ENCODE data around the gene CCDC12. TPM values are rescaled to one million over a fixed set of nuclear protein-coding genes. Genes with fewer than 3 reads are reported as not detected.

The CCDC12 gene
- total RNA-seq, 1 experiment from 2014 or later, result 47.3 TPM

DNA sequence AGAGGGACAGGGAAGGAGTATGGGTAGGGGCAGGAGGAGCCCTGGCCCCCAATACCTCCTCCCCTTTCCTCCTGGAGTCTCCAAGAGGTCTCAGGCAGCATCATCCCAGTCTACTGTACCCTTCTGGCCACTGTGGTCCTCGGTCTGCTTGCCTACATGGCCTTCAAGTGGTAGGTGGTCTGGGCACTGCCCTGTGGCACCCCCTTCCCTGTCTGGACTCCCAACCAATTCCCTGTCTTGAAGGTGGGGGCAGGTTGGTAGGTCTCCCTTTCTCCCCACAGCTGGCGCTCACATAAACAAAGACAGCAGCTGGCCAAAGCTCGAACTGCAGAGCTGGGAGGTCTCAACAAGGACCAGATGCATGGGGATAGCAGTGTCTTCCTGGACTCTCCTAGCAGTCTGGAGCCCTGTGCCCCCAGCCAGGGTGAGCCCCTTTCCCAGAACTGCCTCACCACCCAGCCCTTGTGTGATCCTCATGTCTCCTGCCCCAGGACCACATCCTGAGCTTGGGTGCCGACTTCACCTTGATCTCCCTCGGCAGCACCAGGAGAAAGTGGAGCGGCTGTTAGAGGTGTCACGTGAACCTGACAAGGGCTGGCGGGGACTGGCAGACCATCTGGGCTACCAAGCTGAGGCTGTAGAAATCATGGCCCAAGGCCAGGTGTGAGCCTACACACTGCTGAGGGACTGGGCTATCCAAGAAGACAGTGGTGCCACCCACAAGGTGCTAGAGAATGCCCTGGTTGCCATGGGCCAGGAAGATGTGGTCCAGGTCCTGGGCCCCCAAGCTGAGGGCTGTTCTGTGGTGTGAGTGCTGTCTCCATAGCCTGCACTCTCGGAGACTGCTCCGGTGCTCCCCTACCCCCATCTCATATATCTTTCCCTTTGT, 36.0 kb upstream of the CCDC12 start:
- no peak overlapping the region for H3K4me3 Mint-ChIP-seq (ENCODE audit: low read depth, unreplicated experiment)

DNA sequence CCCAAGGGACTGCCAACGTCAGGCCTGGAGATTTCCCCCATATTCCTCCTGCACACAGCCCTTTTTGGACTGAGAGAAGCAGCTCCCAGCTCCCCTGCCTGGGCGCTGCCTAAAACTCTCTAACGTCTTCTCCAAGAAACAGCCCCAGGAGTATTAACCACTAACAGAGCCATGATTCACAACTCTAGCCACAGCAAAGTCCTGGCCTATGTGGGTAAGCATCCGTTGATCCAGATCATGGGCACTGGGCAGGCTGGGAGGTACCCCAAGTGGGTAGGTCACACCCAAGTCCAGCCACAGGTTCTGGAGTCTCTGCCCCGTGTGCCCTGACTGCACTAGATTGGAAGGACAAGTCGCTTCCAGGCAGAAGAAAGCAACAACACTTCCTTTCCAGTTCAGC, 34.8 kb upstream of the CCDC12 start:
- H3K27me3 Mint-ChIP-seq (ENCODE audit: unreplicated experiment), result no peaks in the 10 kb centered on the region
- peaks cover 46% of the 10 kb centered on the region for H3K36me3 Mint-ChIP-seq (ENCODE audit: insufficient read depth, unreplicated experiment)
- no peaks in the 10 kb centered on the region for H3K9me3 Mint-ChIP-seq (ENCODE audit: low read depth, unreplicated experiment)
- no TSS peak for BruUV-seq (replicated peaks)
- DNase-seq, result no peak
- no peak overlapping the region for H3K4me3 Mint-ChIP-seq (ENCODE audit: low read depth, unreplicated experiment)
- H3K27ac Mint-ChIP-seq (ENCODE audit: unreplicated experiment), result no peak overlapping the region
- intact Hi-C loops (cut with micrococcal nuclease; ENCODE audit: unreplicated experiment), result no loop called here
- CTCF ChIA-PET, result no interaction called here
- no peaks in the 10 kb centered on the region for H3K4me1 Mint-ChIP-seq (ENCODE audit: low read depth, unreplicated experiment)
- TF ChIP-seq, protein P1, sequence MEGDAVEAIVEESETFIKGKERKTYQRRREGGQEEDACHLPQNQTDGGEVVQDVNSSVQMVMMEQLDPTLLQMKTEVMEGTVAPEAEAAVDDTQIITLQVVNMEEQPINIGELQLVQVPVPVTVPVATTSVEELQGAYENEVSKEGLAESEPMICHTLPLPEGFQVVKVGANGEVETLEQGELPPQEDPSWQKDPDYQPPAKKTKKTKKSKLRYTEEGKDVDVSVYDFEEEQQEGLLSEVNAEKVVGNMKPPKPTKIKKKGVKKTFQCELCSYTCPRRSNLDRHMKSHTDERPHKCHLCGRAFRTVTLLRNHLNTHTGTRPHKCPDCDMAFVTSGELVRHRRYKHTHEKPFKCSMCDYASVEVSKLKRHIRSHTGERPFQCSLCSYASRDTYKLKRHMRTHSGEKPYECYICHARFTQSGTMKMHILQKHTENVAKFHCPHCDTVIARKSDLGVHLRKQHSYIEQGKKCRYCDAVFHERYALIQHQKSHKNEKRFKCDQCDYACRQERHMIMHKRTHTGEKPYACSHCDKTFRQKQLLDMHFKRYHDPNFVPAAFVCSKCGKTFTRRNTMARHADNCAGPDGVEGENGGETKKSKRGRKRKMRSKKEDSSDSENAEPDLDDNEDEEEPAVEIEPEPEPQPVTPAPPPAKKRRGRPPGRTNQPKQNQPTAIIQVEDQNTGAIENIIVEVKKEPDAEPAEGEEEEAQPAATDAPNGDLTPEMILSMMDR (IDR thresholded peaks at IDR 0.05; ENCODE audit: unreplicated experiment), result no peak

More for the DNA sequence above, 36.0 kb upstream of the CCDC12 start:
- CTCF ChIA-PET, result no interaction called here
- Mint-ChIP-seq H3K4me1 (ENCODE audit: low read depth, unreplicated experiment) (no peaks in the 10 kb centered on the region), H3K9me3 (ENCODE audit: low read depth, unreplicated experiment) (no peaks in the 10 kb centered on the region), H3K27ac (ENCODE audit: unreplicated experiment) (no peak overlapping the region), H3K36me3 (ENCODE audit: insufficient read depth, unreplicated experiment) (peaks cover 41% of the 10 kb centered on the region), H3K27me3 (ENCODE audit: unreplicated experiment) (no peaks in the 10 kb centered on the region)
- BruUV-seq (replicated peaks), result no TSS peak
- TF ChIP-seq, protein P1 (IDR thresholded peaks at IDR 0.05; ENCODE audit: unreplicated experiment), result no peak
- intact Hi-C loops (cut with micrococcal nuclease; ENCODE audit: unreplicated experiment), result no loop called here
- DNase-seq, result no peak

DNA sequence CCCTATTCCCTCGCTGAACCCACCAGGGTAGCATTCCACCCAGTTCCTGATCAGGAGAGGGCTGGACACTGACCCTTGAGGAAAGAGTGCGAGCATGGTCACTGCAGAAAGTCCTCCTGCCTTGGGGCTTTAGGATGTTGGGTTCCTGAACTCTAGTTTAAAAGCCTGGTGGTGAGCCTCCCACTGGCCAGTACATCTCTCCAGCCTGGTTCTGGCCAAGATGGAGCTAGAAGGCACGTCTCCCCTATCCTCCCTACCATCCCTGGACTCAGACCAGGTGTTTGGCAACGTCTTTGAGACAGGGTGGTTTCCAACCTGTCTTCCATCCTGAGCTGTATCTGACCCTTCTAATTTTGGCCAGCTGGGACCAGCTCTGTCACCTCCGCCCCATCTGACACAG, 34.4 kb upstream of the CCDC12 start:
- no TSS peak for BruUV-seq (replicated peaks)
- intact Hi-C loops (cut with micrococcal nuclease; ENCODE audit: unreplicated experiment), result no loop called here
- H3K27me3 Mint-ChIP-seq (ENCODE audit: unreplicated experiment), result no peaks in the 10 kb centered on the region
- peaks cover 51% of the 10 kb centered on the region for H3K36me3 Mint-ChIP-seq (ENCODE audit: insufficient read depth, unreplicated experiment)
- no peaks in the 10 kb centered on the region for H3K4me1 Mint-ChIP-seq (ENCODE audit: low read depth, unreplicated experiment)
- no peak overlapping the region for H3K4me3 Mint-ChIP-seq (ENCODE audit: low read depth, unreplicated experiment)
- TF ChIP-seq, protein P1 (IDR thresholded peaks at IDR 0.05; ENCODE audit: unreplicated experiment), result no peak
- H3K9me3 Mint-ChIP-seq (ENCODE audit: low read depth, unreplicated experiment), result no peaks in the 10 kb centered on the region
- CTCF ChIA-PET, result no interaction called here
- DNase-seq, result no peak
- no peak overlapping the region for H3K27ac Mint-ChIP-seq (ENCODE audit: unreplicated experiment)

DNA sequence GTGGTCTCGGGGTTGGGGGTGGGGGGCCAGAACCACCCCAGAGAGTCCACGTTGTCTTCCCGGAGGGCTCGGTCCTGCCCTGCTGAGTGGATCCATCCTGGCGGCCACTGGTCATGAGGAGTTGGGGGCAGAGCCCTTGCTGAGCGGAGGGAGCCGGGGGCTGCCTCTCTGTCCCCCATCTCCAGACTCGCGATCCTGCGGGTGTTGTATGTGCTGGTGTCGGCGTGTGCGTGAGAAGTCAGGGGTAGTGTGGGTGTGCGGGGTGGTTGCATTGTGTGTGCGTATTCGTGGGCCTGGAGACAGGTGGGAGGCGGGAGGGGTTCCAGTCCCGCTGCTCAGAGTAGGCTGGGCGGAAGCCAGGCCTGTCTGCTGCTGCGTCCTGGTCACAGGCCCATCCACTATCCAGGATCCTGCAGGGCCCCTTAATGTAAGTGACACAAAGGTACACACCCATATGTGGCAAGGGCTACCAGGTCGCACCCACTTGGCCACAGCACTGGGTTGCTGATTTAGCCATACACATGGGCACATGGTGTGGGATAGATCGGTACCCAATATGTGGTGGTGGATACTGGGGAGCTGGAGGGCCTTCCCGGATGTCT, 33.7 kb upstream of the CCDC12 start:
- intact Hi-C loops (cut with micrococcal nuclease; ENCODE audit: unreplicated experiment), result no loop called here
- H3K4me1 Mint-ChIP-seq (ENCODE audit: low read depth, unreplicated experiment), result no peaks in the 10 kb centered on the region
- BruUV-seq (replicated peaks), result no TSS peak
- no peak for DNase-seq
- H3K27me3 Mint-ChIP-seq (ENCODE audit: unreplicated experiment), result no peaks in the 10 kb centered on the region
- TF ChIP-seq, protein P1 (IDR thresholded peaks at IDR 0.05; ENCODE audit: unreplicated experiment), result no peak
- no peaks in the 10 kb centered on the region for H3K9me3 Mint-ChIP-seq (ENCODE audit: low read depth, unreplicated experiment)
- CTCF ChIA-PET, result no interaction called here
- no peak overlapping the region for H3K4me3 Mint-ChIP-seq (ENCODE audit: low read depth, unreplicated experiment)
- H3K36me3 Mint-ChIP-seq (ENCODE audit: insufficient read depth, unreplicated experiment), result peaks cover 54% of the 10 kb centered on the region
- no peak overlapping the region for H3K27ac Mint-ChIP-seq (ENCODE audit: unreplicated experiment)

All from Calu3 (cell line).